Measurements from ENCODE around the gene TP73. TPM values are rescaled to one million over a fixed set of nuclear protein-coding genes. Genes with fewer than 3 reads are reported as not detected.

TP73 gene
- total RNA-seq, 1 donor from 2014 or later, result 3.6 TPM

DNA sequence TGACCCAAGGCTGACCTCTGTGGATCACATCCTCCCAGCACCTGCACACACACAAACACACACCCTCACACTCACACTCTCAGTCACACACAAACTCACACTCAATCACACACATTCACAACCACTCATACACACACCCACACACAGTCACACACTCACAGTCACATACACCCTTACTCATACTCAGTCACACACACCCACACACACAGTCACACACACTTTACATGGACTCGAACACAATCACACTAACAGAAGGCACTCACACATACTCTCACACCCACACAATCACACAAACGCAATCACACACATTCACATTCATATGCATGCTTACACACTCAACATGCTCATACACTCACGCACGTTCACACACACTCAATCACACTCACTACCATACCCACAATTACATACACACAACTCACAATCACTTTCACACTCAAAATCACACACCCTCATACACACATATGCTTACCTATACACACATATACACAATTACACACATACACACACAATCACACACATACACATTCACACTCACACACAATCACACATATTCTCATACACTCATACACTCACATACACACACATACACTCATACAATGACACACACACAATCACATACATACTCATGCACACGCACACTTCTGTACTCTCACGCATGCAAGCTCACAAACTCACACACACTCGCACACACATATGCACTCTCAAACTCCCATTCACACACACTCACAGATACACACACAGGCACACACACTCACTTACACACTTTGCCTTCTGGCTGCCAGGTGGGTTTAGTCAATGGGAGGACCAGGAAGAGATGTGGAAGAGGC is 47.1 kb upstream of the TP73 start:
- Histone ChIP-seq H3K27ac (no peak overlapping the region), H3K27me3 (ENCODE audit: low read depth) (peaks cover 6% of the 10 kb centered on the region), H3K4me3 (no peak overlapping the region), H3K4me1 (peaks cover 26% of the 10 kb centered on the region), H3K36me3 (no peaks in the 10 kb centered on the region), H3K9me3 (no peaks in the 10 kb centered on the region)
- TF ChIP-seq CTCF (IDR thresholded peaks at IDR 0.05), result no peak
- ATAC-seq (no peak), DNase-seq (no peak)
- intact Hi-C loops (cut with DNase I), result no loop called here

- no peak overlapping the region for H3K4me3 ChIP-seq
- no peaks in the 10 kb centered on the region for H3K36me3 ChIP-seq
- intact Hi-C loops (cut with DNase I), result no loop called here
- DNase-seq, result no peak
- H3K9me3 ChIP-seq, result no peaks in the 10 kb centered on the region
- peaks cover 38% of the 10 kb centered on the region for H3K4me1 ChIP-seq
- H3K27me3 ChIP-seq (ENCODE audit: low read depth), result peaks cover 22% of the 10 kb centered on the region
- no peak overlapping the region for H3K27ac ChIP-seq
- TF ChIP-seq CTCF (IDR thresholded peaks at IDR 0.05), result no peak
- ATAC-seq, result no peak
Observed at GRCh38 chr1:3606779-3607702, 45.3 kb upstream of the TP73 start.

- Histone ChIP-seq H3K4me1 (peaks cover 42% of the 10 kb centered on the region), H3K27ac (no peak overlapping the region), H3K27me3 (ENCODE audit: low read depth) (peaks cover 23% of the 10 kb centered on the region), H3K4me3 (no peak overlapping the region), H3K9me3 (no peaks in the 10 kb centered on the region), H3K36me3 (no peaks in the 10 kb centered on the region)
- TF ChIP-seq CTCF (IDR thresholded peaks at IDR 0.05), result no peak
- no peak for ATAC-seq
- no peak for DNase-seq
- intact Hi-C loops (cut with DNase I), result no loop called here
Observed at GRCh38 chr1:3607703-3608065, 44.6 kb upstream of the TP73 start.

DNA sequence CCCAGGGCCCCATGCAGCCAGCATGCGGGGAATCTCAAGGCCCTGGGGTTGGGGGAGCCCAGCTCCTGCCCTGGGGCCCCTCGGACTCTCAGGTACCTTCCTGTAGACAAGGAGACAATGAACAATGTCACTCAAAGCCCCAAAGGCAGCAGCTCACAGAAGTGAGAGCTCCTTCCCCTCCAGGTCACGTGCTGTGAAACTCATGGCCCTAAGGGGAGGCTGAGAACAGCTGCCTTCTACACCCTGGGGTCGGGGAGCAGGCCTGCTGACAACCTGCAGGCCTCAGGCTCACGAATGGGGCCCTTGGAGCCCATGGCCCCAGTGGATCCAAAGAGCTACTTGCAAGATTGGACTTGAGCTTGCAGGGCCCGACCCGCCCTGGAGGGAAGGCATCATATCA is 44.2 kb upstream of the TP73 start:
- Histone ChIP-seq H3K4me3 (no peak overlapping the region), H3K9me3 (no peaks in the 10 kb centered on the region), H3K36me3 (no peaks in the 10 kb centered on the region), H3K4me1 (peaks cover 42% of the 10 kb centered on the region), H3K27ac (no peak overlapping the region), H3K27me3 (ENCODE audit: low read depth) (peaks cover 23% of the 10 kb centered on the region)
- intact Hi-C loops (cut with DNase I), result no loop called here
- TF ChIP-seq CTCF (IDR thresholded peaks at IDR 0.05), result no peak
- ATAC-seq, result no peak
- DNase-seq, result no peak

- intact Hi-C loops (cut with DNase I), result no loop called here
- no peak overlapping the region for H3K27ac ChIP-seq
- no peak for TF ChIP-seq CTCF (IDR thresholded peaks at IDR 0.05)
- H3K36me3 ChIP-seq, result no peaks in the 10 kb centered on the region
- peaks cover 48% of the 10 kb centered on the region for H3K4me1 ChIP-seq
- no peaks in the 10 kb centered on the region for H3K9me3 ChIP-seq
- peak overlapping the region; percentile 61 for H3K4me3 ChIP-seq
- no peak for ATAC-seq
- peaks cover 23% of the 10 kb centered on the region for H3K27me3 ChIP-seq (ENCODE audit: low read depth)
- DNase-seq, result no peak
Observed at GRCh38 chr1:3609016-3609768, 43.1 kb upstream of the TP73 start.

Measured in lower lobe of right lung (tissue), 2 donors.